Measurements from ENCODE around the gene BTBD18.

DNA sequence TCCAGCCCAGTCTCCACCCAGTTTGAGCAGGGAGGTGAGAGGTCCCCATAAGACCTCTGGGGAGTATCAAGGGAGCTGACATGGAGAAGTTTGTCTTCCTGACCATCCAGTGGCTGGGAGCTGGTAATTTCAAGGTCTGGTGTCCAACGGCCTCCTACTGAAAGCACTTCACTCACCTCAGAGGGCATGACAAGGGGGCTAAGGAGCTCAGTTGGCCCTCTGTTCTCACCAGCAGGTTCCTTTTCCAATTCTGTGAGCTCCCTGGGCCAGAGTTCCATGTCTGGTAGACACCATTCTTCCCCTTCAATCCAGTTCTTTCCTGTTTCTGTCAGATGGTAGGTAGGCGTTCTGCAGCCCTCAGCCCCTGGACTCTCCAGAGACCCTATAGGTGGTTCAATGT, 7.3 kb downstream of the BTBD18 start:
- TF ChIP-seq CTCF (IDR thresholded peaks at IDR 0.05), result no peak
- no peak for TF ChIP-seq SMAD3 (CRISPR knock-in tag; IDR thresholded peaks at IDR 0.05; ENCODE audit: borderline replicate concordance)
- TF ChIP-seq ATF2 (CRISPR knock-in tag; IDR thresholded peaks at IDR 0.05; ENCODE audit: borderline replicate concordance, low read depth), result no peak
- TF ChIP-seq E2F1 (CRISPR knock-in tag; IDR thresholded peaks at IDR 0.05), result no peak
- TF ChIP-seq, protein P1, sequence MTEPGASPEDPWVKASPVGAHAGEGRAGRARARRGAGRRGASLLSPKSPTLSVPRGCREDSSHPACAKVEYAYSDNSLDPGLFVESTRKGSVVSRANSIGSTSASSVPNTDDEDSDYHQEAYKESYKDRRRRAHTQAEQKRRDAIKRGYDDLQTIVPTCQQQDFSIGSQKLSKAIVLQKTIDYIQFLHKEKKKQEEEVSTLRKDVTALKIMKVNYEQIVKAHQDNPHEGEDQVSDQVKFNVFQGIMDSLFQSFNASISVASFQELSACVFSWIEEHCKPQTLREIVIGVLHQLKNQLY (CRISPR knock-in tag; IDR thresholded peaks at IDR 0.05), result no peak
- TF ChIP-seq, protein P2, sequence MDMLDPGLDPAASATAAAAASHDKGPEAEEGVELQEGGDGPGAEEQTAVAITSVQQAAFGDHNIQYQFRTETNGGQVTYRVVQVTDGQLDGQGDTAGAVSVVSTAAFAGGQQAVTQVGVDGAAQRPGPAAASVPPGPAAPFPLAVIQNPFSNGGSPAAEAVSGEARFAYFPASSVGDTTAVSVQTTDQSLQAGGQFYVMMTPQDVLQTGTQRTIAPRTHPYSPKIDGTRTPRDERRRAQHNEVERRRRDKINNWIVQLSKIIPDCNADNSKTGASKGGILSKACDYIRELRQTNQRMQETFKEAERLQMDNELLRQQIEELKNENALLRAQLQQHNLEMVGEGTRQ (CRISPR knock-in tag; IDR thresholded peaks at IDR 0.05), result no peak
- no peak for TF ChIP-seq MAX (CRISPR knock-in tag; IDR thresholded peaks at IDR 0.05)
- TF ChIP-seq, protein P3, sequence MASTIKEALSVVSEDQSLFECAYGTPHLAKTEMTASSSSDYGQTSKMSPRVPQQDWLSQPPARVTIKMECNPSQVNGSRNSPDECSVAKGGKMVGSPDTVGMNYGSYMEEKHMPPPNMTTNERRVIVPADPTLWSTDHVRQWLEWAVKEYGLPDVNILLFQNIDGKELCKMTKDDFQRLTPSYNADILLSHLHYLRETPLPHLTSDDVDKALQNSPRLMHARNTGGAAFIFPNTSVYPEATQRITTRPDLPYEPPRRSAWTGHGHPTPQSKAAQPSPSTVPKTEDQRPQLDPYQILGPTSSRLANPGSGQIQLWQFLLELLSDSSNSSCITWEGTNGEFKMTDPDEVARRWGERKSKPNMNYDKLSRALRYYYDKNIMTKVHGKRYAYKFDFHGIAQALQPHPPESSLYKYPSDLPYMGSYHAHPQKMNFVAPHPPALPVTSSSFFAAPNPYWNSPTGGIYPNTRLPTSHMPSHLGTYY (CRISPR knock-in tag; IDR thresholded peaks at IDR 0.05), result no peak
- TF ChIP-seq ARID4B (CRISPR knock-in tag; IDR thresholded peaks at IDR 0.05; ENCODE audit: borderline replicate concordance), result no peak
- TF ChIP-seq, protein P4, sequence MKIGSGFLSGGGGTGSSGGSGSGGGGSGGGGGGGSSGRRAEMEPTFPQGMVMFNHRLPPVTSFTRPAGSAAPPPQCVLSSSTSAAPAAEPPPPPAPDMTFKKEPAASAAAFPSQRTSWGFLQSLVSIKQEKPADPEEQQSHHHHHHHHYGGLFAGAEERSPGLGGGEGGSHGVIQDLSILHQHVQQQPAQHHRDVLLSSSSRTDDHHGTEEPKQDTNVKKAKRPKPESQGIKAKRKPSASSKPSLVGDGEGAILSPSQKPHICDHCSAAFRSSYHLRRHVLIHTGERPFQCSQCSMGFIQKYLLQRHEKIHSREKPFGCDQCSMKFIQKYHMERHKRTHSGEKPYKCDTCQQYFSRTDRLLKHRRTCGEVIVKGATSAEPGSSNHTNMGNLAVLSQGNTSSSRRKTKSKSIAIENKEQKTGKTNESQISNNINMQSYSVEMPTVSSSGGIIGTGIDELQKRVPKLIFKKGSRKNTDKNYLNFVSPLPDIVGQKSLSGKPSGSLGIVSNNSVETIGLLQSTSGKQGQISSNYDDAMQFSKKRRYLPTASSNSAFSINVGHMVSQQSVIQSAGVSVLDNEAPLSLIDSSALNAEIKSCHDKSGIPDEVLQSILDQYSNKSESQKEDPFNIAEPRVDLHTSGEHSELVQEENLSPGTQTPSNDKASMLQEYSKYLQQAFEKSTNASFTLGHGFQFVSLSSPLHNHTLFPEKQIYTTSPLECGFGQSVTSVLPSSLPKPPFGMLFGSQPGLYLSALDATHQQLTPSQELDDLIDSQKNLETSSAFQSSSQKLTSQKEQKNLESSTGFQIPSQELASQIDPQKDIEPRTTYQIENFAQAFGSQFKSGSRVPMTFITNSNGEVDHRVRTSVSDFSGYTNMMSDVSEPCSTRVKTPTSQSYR (CRISPR knock-in tag; IDR thresholded peaks at IDR 0.05), result no peak
- no peak for TF ChIP-seq PREB (CRISPR knock-in tag; IDR thresholded peaks at IDR 0.05; ENCODE audit: borderline replicate concordance)
- no peak for TF ChIP-seq KAT7 (CRISPR knock-in tag; IDR thresholded peaks at IDR 0.05; ENCODE audit: borderline replicate concordance)
